ENCODE measurements around the gene C5orf58.

DNA sequence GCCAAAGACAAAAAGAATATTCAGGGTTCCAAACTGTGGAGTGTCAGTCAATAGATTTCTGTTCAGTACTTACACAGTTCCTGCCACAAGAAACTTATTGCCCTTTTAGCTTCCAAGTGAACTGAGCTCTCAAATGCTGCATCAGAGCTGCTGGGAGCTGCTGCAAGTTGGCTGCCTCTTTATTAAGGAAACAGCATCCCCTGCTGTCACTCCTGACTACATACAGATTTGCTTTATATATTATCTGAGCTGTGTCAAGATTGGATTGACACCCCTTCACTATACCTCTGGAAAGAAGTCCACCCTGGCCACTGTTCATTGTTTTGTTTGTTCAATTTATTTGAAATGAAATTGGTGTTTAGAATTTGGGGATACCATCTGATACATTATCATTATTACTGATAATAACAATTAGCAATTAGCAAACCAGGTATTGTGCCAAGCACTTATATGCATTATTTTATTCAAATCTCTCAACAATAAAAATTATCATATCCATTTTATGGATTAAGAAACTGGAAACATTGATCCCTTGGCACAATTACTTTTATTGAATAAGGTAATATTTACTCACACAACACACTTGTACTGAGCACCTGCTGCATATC lies 16.4 kb upstream of the C5orf58 start:
- no peak for TF ChIP-seq EZH2 (IDR thresholded peaks at IDR 0.05; ENCODE audit: borderline replicate concordance, low read length)
- TF ChIP-seq, protein P1, sequence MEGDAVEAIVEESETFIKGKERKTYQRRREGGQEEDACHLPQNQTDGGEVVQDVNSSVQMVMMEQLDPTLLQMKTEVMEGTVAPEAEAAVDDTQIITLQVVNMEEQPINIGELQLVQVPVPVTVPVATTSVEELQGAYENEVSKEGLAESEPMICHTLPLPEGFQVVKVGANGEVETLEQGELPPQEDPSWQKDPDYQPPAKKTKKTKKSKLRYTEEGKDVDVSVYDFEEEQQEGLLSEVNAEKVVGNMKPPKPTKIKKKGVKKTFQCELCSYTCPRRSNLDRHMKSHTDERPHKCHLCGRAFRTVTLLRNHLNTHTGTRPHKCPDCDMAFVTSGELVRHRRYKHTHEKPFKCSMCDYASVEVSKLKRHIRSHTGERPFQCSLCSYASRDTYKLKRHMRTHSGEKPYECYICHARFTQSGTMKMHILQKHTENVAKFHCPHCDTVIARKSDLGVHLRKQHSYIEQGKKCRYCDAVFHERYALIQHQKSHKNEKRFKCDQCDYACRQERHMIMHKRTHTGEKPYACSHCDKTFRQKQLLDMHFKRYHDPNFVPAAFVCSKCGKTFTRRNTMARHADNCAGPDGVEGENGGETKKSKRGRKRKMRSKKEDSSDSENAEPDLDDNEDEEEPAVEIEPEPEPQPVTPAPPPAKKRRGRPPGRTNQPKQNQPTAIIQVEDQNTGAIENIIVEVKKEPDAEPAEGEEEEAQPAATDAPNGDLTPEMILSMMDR (IDR thresholded peaks at IDR 0.05; ENCODE audit: low read length) = peak; percentile 58

Measured in OCI-LY1 (cell line).